ENCODE measurements around the gene AMIGO3.
"Not testable (repeated sequence)": the region's sequence is repeated elsewhere in the genome, so short reads cannot be mapped to it uniquely, and the experiment has no call there.

AMIGO3 gene, protein sequence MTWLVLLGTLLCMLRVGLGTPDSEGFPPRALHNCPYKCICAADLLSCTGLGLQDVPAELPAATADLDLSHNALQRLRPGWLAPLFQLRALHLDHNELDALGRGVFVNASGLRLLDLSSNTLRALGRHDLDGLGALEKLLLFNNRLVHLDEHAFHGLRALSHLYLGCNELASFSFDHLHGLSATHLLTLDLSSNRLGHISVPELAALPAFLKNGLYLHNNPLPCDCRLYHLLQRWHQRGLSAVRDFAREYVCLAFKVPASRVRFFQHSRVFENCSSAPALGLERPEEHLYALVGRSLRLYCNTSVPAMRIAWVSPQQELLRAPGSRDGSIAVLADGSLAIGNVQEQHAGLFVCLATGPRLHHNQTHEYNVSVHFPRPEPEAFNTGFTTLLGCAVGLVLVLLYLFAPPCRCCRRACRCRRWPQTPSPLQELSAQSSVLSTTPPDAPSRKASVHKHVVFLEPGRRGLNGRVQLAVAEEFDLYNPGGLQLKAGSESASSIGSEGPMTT

GRCh38 chr3:49719214-49719884 lies at the start of gene AMIGO3:
AMIGO3 (minus strand) TSS chr3:49719684; CDS start chr3:49719465, 219 bp downstream.
- peak; percentile 85 for DNase-seq (ENCODE audit: low read depth)

DNA sequence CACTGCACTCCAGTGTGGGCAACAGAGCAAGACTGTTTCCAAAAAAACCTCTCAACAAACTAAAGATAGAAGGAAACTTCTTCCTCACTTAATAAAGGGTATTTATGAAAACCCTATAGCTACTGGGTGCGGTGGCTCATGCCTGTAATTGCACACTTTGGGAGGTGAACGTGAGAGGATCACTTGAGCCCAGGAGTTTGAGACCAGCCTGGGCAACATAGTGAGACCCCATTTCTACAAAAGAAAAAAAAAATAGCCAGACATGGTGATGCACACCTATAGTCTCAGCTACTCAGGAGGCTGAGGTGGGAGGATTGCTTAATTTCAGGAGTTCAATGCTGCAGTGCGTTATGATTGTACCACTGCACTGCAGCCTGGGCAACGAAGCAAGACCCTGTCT lies 44.5 kb upstream of the AMIGO3 start:
- DNase-seq (ENCODE audit: low read depth), result no peak

DNA sequence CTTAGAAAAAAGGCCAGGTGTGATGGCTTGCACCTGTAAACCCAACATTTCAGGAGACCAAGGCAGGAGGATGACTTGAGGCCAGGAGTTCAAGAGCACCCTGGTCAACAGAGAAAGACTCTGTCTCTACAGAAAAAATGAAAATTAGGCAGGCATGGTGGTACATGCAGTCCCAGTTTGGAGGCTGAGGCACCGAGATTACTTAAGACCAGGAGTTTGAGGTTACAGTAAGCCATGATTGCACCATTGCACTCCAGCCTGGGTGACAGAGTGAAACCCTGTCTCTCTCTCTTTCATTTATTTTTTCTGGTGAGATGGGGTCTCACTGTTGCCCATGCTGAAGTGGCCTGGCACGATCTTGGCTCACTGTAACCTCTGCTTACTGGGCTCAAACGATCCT lies 42.2 kb upstream of the AMIGO3 start:
- DNase-seq (ENCODE audit: low read depth), result peak; percentile 61

GRCh38 chr3:49759226-49759625 lies 39.7 kb upstream of the AMIGO3 start:
- DNase-seq (ENCODE audit: low read depth), result peak; percentile 69

GRCh38 chr3:49757197-49757596 lies 37.7 kb upstream of the AMIGO3 start:
- no peak for DNase-seq (ENCODE audit: low read depth)

GRCh38 chr3:49756036-49756435 lies 36.6 kb upstream of the AMIGO3 start:
- no peak for DNase-seq (ENCODE audit: low read depth)

DNA sequence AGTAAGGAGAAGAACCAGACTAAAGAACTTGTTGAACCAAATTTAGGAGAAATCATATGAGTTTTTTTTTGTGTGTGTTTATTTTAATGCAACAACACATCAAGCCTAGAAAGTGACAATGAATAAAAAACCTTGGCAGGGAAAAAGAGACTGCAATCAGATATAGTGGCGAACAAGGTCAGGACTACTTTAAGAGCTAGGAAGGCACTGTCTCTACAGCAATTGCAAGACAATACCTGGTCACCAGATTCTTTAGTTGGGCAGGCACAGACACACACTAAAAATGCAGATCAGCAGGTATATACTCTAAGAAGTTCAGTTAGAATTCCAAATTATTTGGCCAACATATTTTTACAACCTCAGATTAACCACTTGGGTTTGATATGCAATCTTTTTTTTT lies 35.1 kb upstream of the AMIGO3 start:
- DNase-seq (ENCODE audit: low read depth), result no peak

GRCh38 chr3:49751501-49751900 lies 32.0 kb upstream of the AMIGO3 start:
- no peak for DNase-seq (ENCODE audit: low read depth)

GRCh38 chr3:49750056-49750455 lies 30.6 kb upstream of the AMIGO3 start:
- no peak for DNase-seq (ENCODE audit: low read depth)

DNA sequence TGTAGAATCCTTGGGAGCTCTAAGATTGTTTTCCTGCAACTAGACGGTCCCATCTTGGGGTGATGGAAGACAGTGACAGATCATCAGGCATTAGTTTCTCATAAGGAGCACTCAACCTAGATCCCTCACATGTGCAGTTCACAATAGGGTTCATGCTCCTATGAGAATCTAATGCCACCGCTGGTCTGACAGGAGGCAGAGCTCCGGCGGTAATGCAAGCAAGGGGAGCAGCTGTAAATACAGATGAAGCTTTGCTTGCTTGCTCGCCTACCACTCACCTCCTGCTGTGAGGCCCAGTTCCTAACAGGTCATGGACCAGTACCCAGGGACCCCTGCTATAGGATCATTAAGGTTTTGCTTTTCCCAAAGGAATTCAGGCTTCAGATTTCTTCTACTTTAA lies 29.4 kb upstream of the AMIGO3 start:
- not testable (repeated sequence) for DNase-seq (ENCODE audit: low read depth)

- DNase-seq (ENCODE audit: low read depth), result peak; percentile 86
Measured at GRCh38 chr3:49747792-49748480, 28.5 kb upstream of the AMIGO3 start.

GRCh38 chr3:49745986-49746385 lies 26.5 kb upstream of the AMIGO3 start:
- peak; percentile 17 for DNase-seq (ENCODE audit: low read depth)

DNA sequence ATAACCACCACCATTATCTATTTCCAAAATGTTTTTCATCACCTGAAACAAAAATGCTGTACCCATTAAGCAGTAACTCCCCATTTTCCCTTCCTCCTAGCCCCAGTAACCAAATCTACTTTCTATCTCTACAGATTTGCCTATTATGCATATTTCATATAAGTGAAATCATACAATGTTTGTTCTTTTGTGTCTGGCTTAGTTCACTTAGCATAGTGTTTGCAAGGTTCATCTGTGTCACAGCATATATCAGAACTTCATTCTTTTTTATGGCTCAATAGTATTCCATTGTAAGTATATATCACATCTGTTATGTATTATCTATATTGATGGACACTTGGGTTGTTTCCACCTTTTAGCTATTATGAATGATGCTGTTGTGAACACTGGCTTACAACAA lies 20.9 kb upstream of the AMIGO3 start:
- no peak for DNase-seq (ENCODE audit: low read depth)

DNA sequence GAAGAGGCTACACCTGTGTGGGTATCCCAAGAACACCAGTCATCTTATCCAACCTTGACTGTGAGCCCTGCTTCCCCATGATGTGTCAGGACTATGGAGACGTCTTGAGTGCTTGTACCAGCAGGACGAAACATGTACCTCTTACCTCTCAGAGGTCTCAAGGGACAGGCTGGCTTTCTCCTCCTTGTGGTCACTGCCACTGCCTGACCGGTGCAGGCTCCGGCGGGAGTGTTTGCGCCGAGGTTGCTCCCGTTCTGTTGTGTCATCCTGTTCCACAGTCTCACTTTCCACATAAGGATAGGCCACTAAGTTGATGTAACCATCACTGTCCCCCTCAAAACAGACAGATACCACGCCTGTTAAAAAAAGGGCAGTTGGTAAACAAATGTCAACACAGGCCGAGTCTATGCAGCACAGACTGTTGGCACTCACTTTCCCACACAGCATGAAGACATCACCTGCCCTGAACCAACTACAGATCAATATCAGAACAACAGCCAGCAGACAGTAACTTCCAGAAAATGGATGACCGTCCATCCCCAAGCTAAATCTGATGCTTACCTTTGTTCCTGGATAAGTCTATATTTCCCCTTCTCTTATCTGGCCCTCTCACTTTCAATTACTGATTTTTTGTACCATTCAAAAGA lies 18.7 kb upstream of the AMIGO3 start:
- no peak for DNase-seq (ENCODE audit: low read depth)

DNA sequence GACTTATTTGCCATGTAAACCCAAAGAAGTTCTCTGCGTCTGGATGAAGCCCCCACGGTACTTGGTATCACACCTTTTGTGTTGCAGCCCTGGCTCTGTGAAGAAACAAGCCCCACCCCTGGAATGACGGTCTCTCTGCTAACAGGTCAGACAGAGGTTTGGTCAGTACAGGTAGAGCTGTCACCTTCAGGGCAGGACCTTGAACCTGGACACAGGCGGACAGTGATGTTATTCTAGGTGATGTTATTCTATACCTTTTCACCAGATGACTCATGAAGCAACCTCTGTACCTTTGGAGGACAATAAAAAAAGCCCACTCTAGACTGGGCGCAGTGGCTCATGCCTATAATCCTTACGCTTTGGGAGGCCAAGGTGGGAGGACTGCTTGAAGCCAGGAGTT lies 15.3 kb upstream of the AMIGO3 start:
- no peak for DNase-seq (ENCODE audit: low read depth)

GRCh38 chr3:49733551-49733950 lies 14.1 kb upstream of the AMIGO3 start:
- peak; percentile 73 for DNase-seq (ENCODE audit: low read depth)

DNA sequence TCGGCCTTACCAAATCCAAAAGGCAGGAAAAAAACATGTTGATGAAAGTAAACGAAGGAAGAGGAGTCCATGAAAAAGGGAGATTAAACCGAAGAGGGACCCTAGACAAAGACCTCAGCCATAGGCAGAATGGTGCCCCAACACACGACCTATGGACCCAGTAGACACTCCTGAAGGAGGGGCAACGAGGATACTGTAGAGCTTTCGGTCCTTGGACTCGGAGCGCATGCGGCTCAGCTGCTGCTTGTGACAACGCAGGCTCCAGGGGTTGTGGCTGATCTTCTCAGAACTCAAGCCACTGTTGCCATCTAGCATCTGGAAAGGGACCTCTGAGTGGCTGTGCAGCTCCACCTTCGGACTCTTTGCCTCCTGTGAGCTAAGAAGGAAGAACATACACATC lies 13.1 kb upstream of the AMIGO3 start:
- DNase-seq (ENCODE audit: low read depth), result no peak

GRCh38 chr3:49729966-49730609 lies 10.6 kb upstream of the AMIGO3 start:
- no peak for DNase-seq (ENCODE audit: low read depth)

GRCh38 chr3:49727924-49728361 lies 8.5 kb upstream of the AMIGO3 start:
- DNase-seq (ENCODE audit: low read depth), result no peak

GRCh38 chr3:49727154-49727923 lies 7.9 kb upstream of the AMIGO3 start:
- DNase-seq (ENCODE audit: low read depth), result no peak
